ENCODE results near the gene OSBPL5.

The OSBPL5 gene

DNA sequence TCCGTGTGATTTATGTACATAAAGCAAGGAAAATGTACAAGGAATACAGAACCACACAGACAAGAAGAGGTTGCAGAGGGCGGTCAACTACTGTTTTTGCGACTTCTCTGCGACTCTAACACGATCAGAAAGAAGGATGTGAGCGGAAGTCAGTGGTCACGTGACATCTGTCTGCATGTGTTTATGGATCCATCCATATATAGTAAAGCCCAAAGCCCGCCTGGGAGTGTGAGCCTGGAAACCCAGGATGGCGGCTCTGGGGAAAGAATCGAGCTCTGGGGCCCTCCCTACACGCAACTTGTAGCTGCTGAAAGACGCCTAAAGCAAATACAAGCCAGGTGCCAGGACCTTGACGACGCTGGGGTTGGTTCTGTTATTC is 8.8 kb downstream of the OSBPL5 start:
- TF ChIP-seq ZFX (IDR thresholded peaks at IDR 0.05; ENCODE audit: borderline replicate concordance): no peak
- TF ChIP-seq, protein P1, sequence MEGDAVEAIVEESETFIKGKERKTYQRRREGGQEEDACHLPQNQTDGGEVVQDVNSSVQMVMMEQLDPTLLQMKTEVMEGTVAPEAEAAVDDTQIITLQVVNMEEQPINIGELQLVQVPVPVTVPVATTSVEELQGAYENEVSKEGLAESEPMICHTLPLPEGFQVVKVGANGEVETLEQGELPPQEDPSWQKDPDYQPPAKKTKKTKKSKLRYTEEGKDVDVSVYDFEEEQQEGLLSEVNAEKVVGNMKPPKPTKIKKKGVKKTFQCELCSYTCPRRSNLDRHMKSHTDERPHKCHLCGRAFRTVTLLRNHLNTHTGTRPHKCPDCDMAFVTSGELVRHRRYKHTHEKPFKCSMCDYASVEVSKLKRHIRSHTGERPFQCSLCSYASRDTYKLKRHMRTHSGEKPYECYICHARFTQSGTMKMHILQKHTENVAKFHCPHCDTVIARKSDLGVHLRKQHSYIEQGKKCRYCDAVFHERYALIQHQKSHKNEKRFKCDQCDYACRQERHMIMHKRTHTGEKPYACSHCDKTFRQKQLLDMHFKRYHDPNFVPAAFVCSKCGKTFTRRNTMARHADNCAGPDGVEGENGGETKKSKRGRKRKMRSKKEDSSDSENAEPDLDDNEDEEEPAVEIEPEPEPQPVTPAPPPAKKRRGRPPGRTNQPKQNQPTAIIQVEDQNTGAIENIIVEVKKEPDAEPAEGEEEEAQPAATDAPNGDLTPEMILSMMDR (IDR thresholded peaks at IDR 0.05): no peak
- no peak overlapping the region for H3K27ac ChIP-seq

DNA sequence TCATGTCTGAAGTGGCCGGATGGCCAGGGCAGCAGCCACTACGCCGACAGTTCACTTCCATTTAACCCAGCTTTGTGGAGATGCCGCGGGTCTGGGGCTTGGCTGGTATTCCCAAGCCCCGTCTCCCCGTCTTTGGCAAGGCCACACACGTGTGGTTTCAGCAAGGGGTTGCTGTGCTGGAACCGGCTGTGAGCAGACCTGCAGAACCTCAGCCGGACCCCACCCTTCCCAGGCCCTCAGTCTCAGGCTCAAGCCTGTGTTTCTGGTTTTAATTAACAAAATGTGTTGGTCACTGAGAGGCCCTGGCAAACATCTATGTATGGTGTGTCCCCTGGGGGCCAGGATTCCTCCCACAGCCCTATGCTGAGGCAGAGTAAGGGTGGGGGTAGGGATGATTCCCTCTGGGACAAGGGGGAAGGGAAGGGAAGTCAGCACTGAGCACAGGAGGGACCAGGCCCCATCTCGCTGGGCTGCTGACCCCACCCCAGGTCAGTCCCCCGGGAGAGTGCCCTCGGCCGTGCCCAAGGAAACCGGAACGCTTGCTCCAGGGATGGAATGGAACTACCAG is 9.3 kb downstream of the OSBPL5 start:
- no peak for TF ChIP-seq ZFX (IDR thresholded peaks at IDR 0.05; ENCODE audit: borderline replicate concordance)
- TF ChIP-seq, protein P1 (IDR thresholded peaks at IDR 0.05): no peak
- no peak overlapping the region for H3K27ac ChIP-seq

GRCh38 chr11:3155216-3155615 is 9.9 kb downstream of the OSBPL5 start:
- TF ChIP-seq, protein P1 (IDR thresholded peaks at IDR 0.05): no peak
- TF ChIP-seq ZFX (IDR thresholded peaks at IDR 0.05; ENCODE audit: borderline replicate concordance): no peak
- H3K27ac ChIP-seq: no peak overlapping the region

GRCh38 chr11:3154001-3154599 is 11.0 kb downstream of the OSBPL5 start:
- no peak for TF ChIP-seq ZFX (IDR thresholded peaks at IDR 0.05; ENCODE audit: borderline replicate concordance)
- TF ChIP-seq, protein P1 (IDR thresholded peaks at IDR 0.05): no peak
- H3K27ac ChIP-seq: no peak overlapping the region

- no peak for TF ChIP-seq ZFX (IDR thresholded peaks at IDR 0.05; ENCODE audit: borderline replicate concordance)
- TF ChIP-seq, protein P1 (IDR thresholded peaks at IDR 0.05): no peak
- no peak overlapping the region for H3K27ac ChIP-seq
Observed at GRCh38 chr11:3153291-3153861, 11.7 kb downstream of the OSBPL5 start.

- TF ChIP-seq, protein P1 (IDR thresholded peaks at IDR 0.05): no peak
- no peak for TF ChIP-seq ZFX (IDR thresholded peaks at IDR 0.05; ENCODE audit: borderline replicate concordance)
- H3K27ac ChIP-seq: no peak overlapping the region
Observed at GRCh38 chr11:3152471-3153110, 12.5 kb downstream of the OSBPL5 start.

- H3K27ac ChIP-seq: no peak overlapping the region
- no peak for TF ChIP-seq ZFX (IDR thresholded peaks at IDR 0.05; ENCODE audit: borderline replicate concordance)
- TF ChIP-seq, protein P1 (IDR thresholded peaks at IDR 0.05): no peak
Observed at GRCh38 chr11:3150726-3151125, 14.4 kb downstream of the OSBPL5 start.
